Cardiac fibroblast (primary cell): Measurements from ENCODE around the gene RIPOR1.
A peak's percentile ranks its signal among the peaks of the same experiment; 100 is the strongest.
"Not testable (repeated sequence)": the region's sequence is repeated elsewhere in the genome, so short reads cannot be mapped to it uniquely, and the experiment has no call there.

Experiments used
- DNase-seq, 2 donors: peaks; one replicate each; pipeline versions ENCODE4 v3.0.0 to v3.0.0-alpha.2; 2010; ENCODE audit warnings: low read depth in 2 of 2
- H3K4me3 ChIP-seq, 2 donors: replicated peaks in 1 of 2; 1 replicate in 1 of 2; 2 replicates in 1 of 2; pipeline ENCODE4 v1.5.1; 2011; ENCODE audit warnings: low read depth in 2 of 2, low read length in 2 of 2, mild to moderate bottlenecking in 2 of 2, moderate library complexity in 1 of 2
- CTCF ChIP-seq: IDR thresholded peaks from one replicate; pipeline ENCODE4 v1.5.1; 2011; ENCODE audit warnings: low read depth, mild to moderate bottlenecking, low read length, inconsistent platforms

The RIPOR1 gene

GRCh38 chr16:67483731-67484525 lies 44.7 kb upstream of the RIPOR1 start:
- no peak for TF ChIP-seq CTCF
- no peak overlapping the region for H3K4me3 ChIP-seq
- DNase-seq = no peak

- TF ChIP-seq CTCF = no peak
- peak; percentile 24 to 35 for DNase-seq
- no peak overlapping the region for H3K4me3 ChIP-seq
Measured at GRCh38 chr16:67486805-67487204, 41.8 kb upstream of the RIPOR1 start.

- DNase-seq, H3K4me3 ChIP-seq: not testable (repeated sequence)
Measured at GRCh38 chr16:67487561-67487960, 41.1 kb upstream of the RIPOR1 start.

- no peak overlapping the region for H3K4me3 ChIP-seq
- DNase-seq = no peak
- no peak for TF ChIP-seq CTCF
Measured at GRCh38 chr16:67489401-67490083, 39.1 kb upstream of the RIPOR1 start.

- no peak overlapping the region for H3K4me3 ChIP-seq
- DNase-seq = peak in 1 of 2 donors; percentile 68
- TF ChIP-seq CTCF = no peak
Measured at GRCh38 chr16:67490335-67491096, 38.1 kb upstream of the RIPOR1 start.

GRCh38 chr16:67499106-67499505 lies 29.5 kb upstream of the RIPOR1 start:
- no peak overlapping the region for H3K4me3 ChIP-seq
- no peak for TF ChIP-seq CTCF
- DNase-seq = peak; percentile 31 to 41
